GM12878 (cell line): ENCODE data around the gene FFAR3.

Experiments
- EZH2 ChIP-seq: IDR thresholded peaks from 2 replicates; pipeline ENCODE4 v1.6.1; 2012; ENCODE audit warnings: low read depth, mild to moderate bottlenecking, control low read depth, inconsistent platforms, low read length, borderline replicate concordance; ENCODE audit not compliant: control insufficient read depth
- POLR2A ChIP-seq: IDR thresholded peaks from 2 replicates; pipeline ENCODE4 v1.6.1; 2011; ENCODE audit warnings: low read depth, mild to moderate bottlenecking, low read length
- SP1 ChIP-seq: IDR thresholded peaks from one replicate; pipeline ENCODE4 v1.6.1; 2011; ENCODE audit warnings: low read depth, low read length
- SREBF2 ChIP-seq: IDR thresholded peaks from 2 replicates; pipeline ENCODE4 v1.6.1; 2012; ENCODE audit warnings: mild to moderate bottlenecking, low read length

DNA sequence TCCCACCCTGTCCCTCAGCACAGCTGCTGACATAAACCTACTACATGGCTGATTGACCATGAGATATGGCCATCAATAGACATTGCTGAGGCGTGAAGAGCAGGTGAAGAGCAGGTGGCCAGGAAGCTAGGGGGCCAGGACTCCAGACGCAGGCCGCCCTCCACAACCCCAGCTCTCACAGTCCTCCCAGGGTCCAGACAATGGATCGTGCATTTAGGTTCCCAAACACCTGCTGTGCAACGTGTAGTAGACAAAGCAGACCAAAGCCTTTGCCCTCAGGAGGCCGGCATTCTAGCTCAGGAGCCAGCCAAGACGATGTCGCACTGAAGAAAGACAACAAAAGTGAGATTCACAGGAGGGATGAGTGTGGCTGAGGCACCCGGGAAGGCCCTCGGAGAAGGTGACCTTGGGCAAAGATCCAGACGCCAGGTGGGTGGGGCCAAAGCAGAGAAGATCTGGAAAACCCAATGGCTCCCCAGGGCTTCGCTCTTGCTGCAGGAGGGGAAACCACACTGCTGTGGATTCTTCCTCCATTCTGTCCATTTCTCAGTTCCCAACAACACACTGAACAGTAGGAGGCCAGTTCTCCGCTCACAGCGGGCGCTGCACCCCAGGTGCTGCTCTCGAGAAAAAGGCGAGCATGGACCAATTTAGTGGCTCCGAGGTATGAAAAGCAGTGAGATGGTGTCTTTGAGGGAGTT lies 9.2 kb upstream of the FFAR3 start:
- TF ChIP-seq POLR2A, result peak; percentile 73
- TF ChIP-seq SREBF2, result no peak
- TF ChIP-seq SP1, result no peak
- TF ChIP-seq EZH2, result no peak
